B cell (primary cell): ENCODE measurements around the gene CEP350. TPM values are rescaled to one million over a fixed set of nuclear protein-coding genes. Genes with fewer than 3 reads are reported as not detected.

ENCODE experiments used
- ATAC-seq: fragments of 200-7000 bp; cut with Tn5 transposase; one replicate; pipeline ENCODE4 v1.10.0; 2021; ENCODE audit warnings: low read depth, mild to moderate bottlenecking, moderate number of reproducible peaks, moderate library complexity
- CTCF ChIA-PET: fragments of 350-600 bp; sonication (Branson Sonifier 250); formaldehyde crosslinking; loops from one replicate; lab custom pipeline; 2021; ENCODE audit warnings: antibody characterized with exemption, inconsistent platforms; lab: Charles Lee
- POLR2A ChIA-PET: fragments of 350-600 bp; sonication (Branson Sonifier 250); formaldehyde crosslinking; loops from one replicate; lab custom pipeline; 2021; ENCODE audit warnings: antibody characterized with exemption; lab: Charles Lee
- DNase-seq: peaks from one replicate; pipeline ENCODE4 v3.0.0; 2013
- H2AFZ ChIP-seq: 2 replicates; pipeline ENCODE4 v1.6.1; 2012; ENCODE audit warnings: mild to moderate bottlenecking, low read depth, low read length; ENCODE audit not compliant: insufficient read depth, poor library complexity, severe bottlenecking
- H3K27ac ChIP-seq, 2 donors: 1 replicate in 1 of 2; 2 replicates in 1 of 2; pipeline ENCODE4 v1.5.1; 2012 to 2013; ENCODE audit warnings: low read length in 2 of 2, mild to moderate bottlenecking in 2 of 2, moderate library complexity in 1 of 2
- H3K27me3 ChIP-seq, 4 experiments: fragments of 200-600 bp in 1 of 4; sonication (generic) in 1 of 4; replicated peaks in 1 of 4; 1 replicate in 2 of 4; 2 replicates in 2 of 4; pipeline versions ENCODE4 v1.6.1 to v1.7.0; 2013 to 2016; ENCODE audit warnings: low read length in 3 of 4, mild to moderate bottlenecking in 2 of 4, mixed read lengths in 1 of 4, moderate library complexity in 1 of 4; ENCODE audit not compliant: insufficient read depth in 4 of 4, control insufficient read depth in 3 of 4; ENCODE audit errors: control extremely low read depth in 1 of 4
- H3K36me3 ChIP-seq, 2 experiments: replicated peaks in 1 of 2; 1 replicate in 1 of 2; 2 replicates in 1 of 2; pipeline versions ENCODE4 v1.6.1 to v1.7.1; 2013; ENCODE audit warnings: low read length in 1 of 2; ENCODE audit not compliant: insufficient read depth in 2 of 2, control insufficient read depth in 1 of 2; ENCODE audit errors: control extremely low read depth in 1 of 2, extremely low read depth in 1 of 2
- H3K4me1 ChIP-seq, 2 donors: fragments of 200-600 bp in 1 of 2; sonication (generic) in 1 of 2; 1 replicate in 1 of 2; 2 replicates in 1 of 2; pipeline versions ENCODE4 v1.5.1 to v1.6.1; 2013 to 2017; ENCODE audit warnings: low read length in 2 of 2; ENCODE audit not compliant: control insufficient read depth in 2 of 2, insufficient read depth in 2 of 2
- H3K4me2 ChIP-seq: replicated peaks from 2 replicates; pipeline ENCODE3; 2012; ENCODE audit warnings: mild to moderate bottlenecking, low read depth, low read length; ENCODE audit not compliant: poor library complexity, severe bottlenecking
- H3K4me3 ChIP-seq, 5 experiments: fragments of 200-600 bp in 1 of 5; sonication (generic) in 1 of 5; 1 replicate in 3 of 5; 2 replicates in 2 of 5; pipeline versions ENCODE4 v1.5.1 to v1.7.0; 2011 to 2016; ENCODE audit warnings: low read length in 4 of 5, mild to moderate bottlenecking in 4 of 5, low read depth in 2 of 5, control low read depth in 1 of 5, moderate library complexity in 1 of 5; ENCODE audit not compliant: insufficient read depth in 1 of 5; ENCODE audit errors: control extremely low read depth in 1 of 5, extremely low read depth in 1 of 5
- H3K79me2 ChIP-seq: fragments of 200-600 bp; sonication (generic); one replicate; pipeline ENCODE4 v1.6.0; 2016; ENCODE audit warnings: low read length; ENCODE audit not compliant: control insufficient read depth, insufficient read depth
- H3K9ac ChIP-seq: fragments of 200-600 bp; sonication (generic); 2 replicates; pipeline ENCODE4 v1.6.1; 2017; ENCODE audit warnings: mild to moderate bottlenecking, low read length, moderate library complexity
- H3K9me3 ChIP-seq, 3 donors: one replicate each; pipeline versions ENCODE4 v1.6.1 to v1.7.1; 2013; ENCODE audit warnings: low read length in 2 of 3; ENCODE audit not compliant: control insufficient read depth in 2 of 3, insufficient read depth in 1 of 3; ENCODE audit errors: control extremely low read depth in 1 of 3
- H4K20me1 ChIP-seq: 2 replicates; pipeline ENCODE4 v1.6.0; 2012; ENCODE audit warnings: mild to moderate bottlenecking, low read length; ENCODE audit not compliant: insufficient read depth, control insufficient read depth, poor library complexity, severe bottlenecking
- H3K27ac Mint-ChIP-seq: one replicate; pipeline ENCODE4 v1.8.0; 2021; ENCODE audit warnings: mixed read lengths
- H3K27me3 Mint-ChIP-seq: one replicate; pipeline ENCODE4 v1.8.0; 2021; ENCODE audit warnings: mixed read lengths
- H3K4me1 Mint-ChIP-seq: one replicate; pipeline ENCODE4 v1.8.0; 2021; ENCODE audit warnings: mixed read lengths
- H3K4me3 Mint-ChIP-seq: one replicate; pipeline ENCODE4 v1.8.0; 2021; ENCODE audit warnings: mixed read lengths
- H3K9me3 Mint-ChIP-seq: one replicate; pipeline ENCODE4 v1.8.0; 2022; ENCODE audit warnings: mixed read lengths; ENCODE audit not compliant: insufficient read depth
- CTCF ChIP-seq: fragments of 200-600 bp; IDR thresholded peaks from one replicate; pipeline ENCODE4 v1.8.0; 2022; ENCODE audit warnings: antibody characterized with exemption, mild to moderate bottlenecking
- EZH2 ChIP-seq: IDR thresholded peaks from 2 replicates; pipeline ENCODE4 v1.6.1; 2012; ENCODE audit warnings: borderline replicate concordance, low read depth, mild to moderate bottlenecking, moderate library complexity, low read length; ENCODE audit not compliant: insufficient read depth, poor library complexity, severe bottlenecking
- WGBS: methylation state at CpG from one replicate; pipeline ENCODE4 v1.1.5; 2013; ENCODE audit warnings: missing lambda C conversion rate; ENCODE audit not compliant: insufficient coverage; 5-methylcytosine and 5-hydroxymethylcytosine counted together
- intact Hi-C: fragments of 100-400 bp; cut with micrococcal nuclease; formaldehyde crosslinking; loops from one replicate; pipeline ENCODE4 v1.10.0; 2022
- polyA plus RNA-seq: library from polyadenylated mRNA; depleted of rRNA; stranded (reverse); fragments of >200 nt; gene quantifications from 2 replicates; pipeline ENCODE4 v1.2.3, GENCODE V29; 2012
- total RNA-seq, 2 donors: library from RNA; stranded (reverse); fragments of 120-200 nt in 1 of 2; gene quantifications; 1 replicate in 1 of 2; 2 replicates in 1 of 2; pipeline versions ENCODE4 v1.2.3 to v1.2.4, GENCODE V29; 2013 to 2022

CEP350 gene
- total and polyA plus RNA-seq, 2 donors (not counting 1 experiment from before 2014, with no cell fraction given): 7.4 to 92.3 TPM

GRCh38 chr1:180158149-180159147 is 203.8 kb downstream of the CEP350 start:
- Mint-ChIP-seq H3K4me3 (no peak overlapping the region), H3K27ac (no peak overlapping the region), H3K9me3 (no peaks in the 10 kb centered on the region), H3K27me3 (no peaks in the 10 kb centered on the region), H3K4me1 (peaks cover 27% of the 10 kb centered on the region)
- H3K79me2 ChIP-seq: peaks cover 21% of the 10 kb centered on the region
- TF ChIP-seq CTCF (no peak), EZH2 (no peak)
- POLR2A ChIA-PET: no interaction called here
- H3K9me3 ChIP-seq: no peaks in the 10 kb centered on the region
- H3K27me3 ChIP-seq: no peaks in the 10 kb centered on the region
- no peak overlapping the region for H3K27ac ChIP-seq
- ATAC-seq: no peak
- intact Hi-C loops: loop anchor here (5.0 kb wide), 1 partner anchor 1869 kb away; no protein-coding TSS in a partner anchor
- H3K4me2 ChIP-seq: no peak overlapping the region
- no peaks in the 10 kb centered on the region for H3K36me3 ChIP-seq
- CTCF ChIA-PET: interaction anchor here (1.9 to 2.3 kb wide), 3 partner anchors 9 to 20 kb away, joined by 8 to 12 read pairs (median 8); no protein-coding TSS in a partner anchor
- 96% methylated on average over 14 of the region's 16 CpGs for WGBS
- no peaks in the 10 kb centered on the region for H4K20me1 ChIP-seq
- peaks cover 22 to 25% of the 10 kb centered on the region in 2 donors for H3K4me1 ChIP-seq
- H2AFZ ChIP-seq: no peak overlapping the region
- H3K4me3 ChIP-seq: no peak overlapping the region
- H3K9ac ChIP-seq: no peak overlapping the region
- DNase-seq: no peak

GRCh38 chr1:180160357-180160756 is 205.7 kb downstream of the CEP350 start:
- H3K79me2 ChIP-seq: peaks cover 19% of the 10 kb centered on the region
- ChIA-PET CTCF (no interaction called here), POLR2A (no interaction called here)
- H3K27ac ChIP-seq: no peak overlapping the region
- H3K4me1 ChIP-seq: peaks cover 14 to 15% of the 10 kb centered on the region in 2 donors
- Mint-ChIP-seq H3K27ac (no peak overlapping the region), H3K4me3 (no peak overlapping the region), H3K9me3 (no peaks in the 10 kb centered on the region), H3K27me3 (no peaks in the 10 kb centered on the region), H3K4me1 (peaks cover 16% of the 10 kb centered on the region)
- intact Hi-C loops: no loop called here
- no peak overlapping the region for H3K9ac ChIP-seq
- H3K36me3 ChIP-seq: no peaks in the 10 kb centered on the region
- no peaks in the 10 kb centered on the region for H4K20me1 ChIP-seq
- H3K4me3 ChIP-seq: no peak overlapping the region
- H3K27me3 ChIP-seq: no peaks in the 10 kb centered on the region
- TF ChIP-seq EZH2 (no peak), CTCF (no peak)
- no peak for DNase-seq
- H3K9me3 ChIP-seq: no peaks in the 10 kb centered on the region
- no peak overlapping the region for H3K4me2 ChIP-seq
- no peak overlapping the region for H2AFZ ChIP-seq
- WGBS: no CpG with 5 or more reads among the region's 1 CpG
- no peak for ATAC-seq
